ENCODE data around the gene CCDC197.

Gene CCDC197

GRCh38 chr14:93997082-93997481 is at the start of gene CCDC197:
Gene CCDC197 (plus strand): TSS chr14:93997301. CDS start chr14:93998132, 831 bp downstream.
- DNase-seq (ENCODE audit: low read depth in 2 of 2), result no peak

DNA sequence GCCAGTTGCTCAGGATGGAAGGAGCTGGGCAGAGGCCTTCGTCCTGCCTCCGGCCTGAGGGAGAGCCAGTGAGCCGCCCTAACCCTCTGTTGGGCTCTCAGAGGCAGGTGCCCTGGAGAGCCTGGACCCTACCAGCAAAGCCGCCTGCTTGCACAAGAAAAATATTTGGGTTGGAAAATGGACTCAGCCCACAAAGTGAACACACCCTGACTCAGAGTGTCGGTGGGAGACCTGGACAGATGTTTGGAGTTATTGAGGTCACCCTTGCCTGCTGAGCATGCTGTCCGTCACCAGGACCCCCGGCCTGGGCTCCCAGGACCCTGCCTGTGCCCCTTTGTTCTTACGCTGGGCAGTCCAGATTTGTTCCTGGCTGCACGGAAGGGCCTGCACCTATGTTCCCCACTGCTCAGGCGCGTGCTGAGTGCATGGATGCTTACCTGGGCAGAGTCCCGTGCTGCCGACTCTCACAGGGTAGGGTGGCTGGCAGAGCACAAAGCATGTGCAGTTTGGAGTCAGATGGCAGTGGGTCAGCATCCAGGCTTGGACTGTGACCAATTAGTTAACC is 47.5 kb upstream of the CCDC197 start:
- DNase-seq (ENCODE audit: low read depth in 2 of 2), result no peak

DNA sequence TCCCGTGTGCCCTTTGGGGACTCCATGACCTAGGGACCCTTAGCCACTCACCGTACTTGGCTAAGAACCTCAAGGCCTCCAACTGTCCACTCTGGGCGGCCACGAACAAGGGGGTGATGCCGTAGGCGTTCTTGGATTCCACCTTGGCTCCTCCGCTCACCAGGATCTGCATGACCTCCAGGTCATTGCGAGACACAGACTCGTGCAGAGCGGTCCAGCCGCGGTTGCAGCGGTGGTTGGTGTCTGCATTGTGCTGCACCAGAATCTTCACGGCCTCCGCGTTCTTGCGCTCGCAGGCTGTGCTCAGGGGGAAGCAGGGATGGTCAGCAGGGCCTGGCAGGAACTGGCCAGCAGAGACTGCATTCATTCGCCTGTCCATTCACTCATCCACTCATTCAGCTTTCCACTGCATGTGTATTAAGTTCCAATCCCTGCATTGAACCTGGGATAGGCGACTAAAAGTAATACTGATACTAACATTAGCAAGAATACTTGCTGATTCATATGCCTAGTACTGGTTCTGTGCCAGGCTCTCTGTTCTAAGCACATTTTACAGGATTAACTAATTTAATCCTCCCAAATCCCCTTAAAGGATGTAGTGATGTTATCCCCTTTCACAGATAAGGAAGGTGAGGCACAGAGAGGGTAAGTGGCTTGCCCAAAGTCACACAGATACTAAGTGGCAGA is 46.0 kb upstream of the CCDC197 start:
- DNase-seq (ENCODE audit: low read depth in 2 of 2), result no peak

- no peak for DNase-seq (ENCODE audit: low read depth in 2 of 2)
Measured at GRCh38 chr14:93951635-93952540, 45.2 kb upstream of the CCDC197 start.

DNA sequence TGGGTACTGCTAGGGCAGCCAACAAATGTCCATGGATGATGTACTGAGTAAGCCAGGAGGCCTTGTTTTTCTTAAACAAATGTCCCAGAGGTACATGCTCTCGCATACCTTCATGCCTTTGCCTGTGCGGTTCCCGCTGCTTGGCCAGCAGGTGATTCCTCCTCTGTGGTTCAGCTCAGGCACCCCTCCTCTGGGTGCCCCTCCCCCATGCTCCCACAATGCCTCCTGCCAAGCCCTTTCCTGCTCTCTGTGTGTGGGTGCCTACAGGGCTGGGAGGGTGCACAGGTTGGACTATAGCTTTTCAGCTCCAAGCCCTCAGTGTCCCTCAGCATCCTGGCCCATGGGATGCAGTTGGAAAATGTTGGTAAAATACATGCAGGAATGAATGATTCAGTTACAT is 44.3 kb upstream of the CCDC197 start:
- DNase-seq (ENCODE audit: low read depth in 2 of 2), result no peak

DNA sequence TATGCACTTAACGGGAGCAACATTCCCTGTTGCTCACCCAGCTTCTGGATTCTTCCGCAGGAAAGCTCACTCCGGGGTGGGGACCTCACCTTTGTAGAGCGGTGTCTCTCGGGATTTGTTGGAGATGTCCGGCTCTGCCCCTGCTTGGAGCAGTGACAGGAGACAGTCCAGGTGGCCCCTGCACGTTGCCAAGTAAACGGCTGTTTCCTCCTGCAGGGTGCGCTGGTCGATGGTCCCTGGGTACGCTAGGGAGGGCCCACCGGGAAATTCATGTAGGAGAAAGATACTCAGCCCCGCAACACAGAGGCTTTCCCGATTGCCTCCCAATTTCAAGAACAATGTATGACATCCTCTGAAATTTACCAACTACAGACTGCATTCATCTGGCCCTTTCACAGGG is 43.8 kb upstream of the CCDC197 start:
- DNase-seq (ENCODE audit: low read depth in 2 of 2), result no peak

DNA sequence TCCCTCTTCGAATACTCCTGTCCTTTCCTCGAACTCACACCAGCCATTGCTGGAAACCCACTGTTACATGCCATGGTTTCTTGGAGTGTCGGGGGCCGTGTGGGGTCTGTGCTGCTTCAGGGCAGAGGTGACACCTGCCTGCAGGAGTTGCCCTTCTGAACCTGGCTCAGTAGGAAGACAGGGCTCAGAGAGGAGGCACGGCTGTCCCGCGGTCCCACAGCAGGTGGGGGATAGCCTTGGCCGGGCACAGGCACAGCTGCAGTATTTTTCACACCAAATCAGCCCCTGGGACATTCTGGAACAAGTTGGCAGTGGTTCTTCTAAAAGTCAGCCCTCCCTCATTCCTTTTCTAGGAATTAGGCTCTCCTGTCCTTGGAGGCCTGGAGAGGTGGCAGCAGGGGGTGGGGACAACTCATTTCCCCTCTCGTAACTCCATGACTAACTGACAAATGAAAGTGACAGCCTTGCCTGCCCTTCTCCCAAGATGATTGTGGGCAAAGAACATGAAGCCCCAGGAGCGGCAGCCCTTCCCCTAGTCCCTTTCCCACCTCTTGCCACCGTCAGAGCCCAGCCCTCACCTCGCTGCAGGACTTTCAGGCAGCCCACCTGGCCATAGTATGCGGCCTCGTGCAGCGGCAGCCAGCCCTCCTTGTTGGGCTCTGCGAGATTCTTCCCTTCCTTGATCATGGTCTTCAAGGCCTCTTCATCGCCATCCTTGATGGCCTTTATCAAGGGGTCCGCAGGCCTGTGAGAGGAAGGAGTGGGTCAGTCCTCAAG is 43.2 kb upstream of the CCDC197 start:
- DNase-seq (ENCODE audit: low read depth in 2 of 2), result no peak

DNA sequence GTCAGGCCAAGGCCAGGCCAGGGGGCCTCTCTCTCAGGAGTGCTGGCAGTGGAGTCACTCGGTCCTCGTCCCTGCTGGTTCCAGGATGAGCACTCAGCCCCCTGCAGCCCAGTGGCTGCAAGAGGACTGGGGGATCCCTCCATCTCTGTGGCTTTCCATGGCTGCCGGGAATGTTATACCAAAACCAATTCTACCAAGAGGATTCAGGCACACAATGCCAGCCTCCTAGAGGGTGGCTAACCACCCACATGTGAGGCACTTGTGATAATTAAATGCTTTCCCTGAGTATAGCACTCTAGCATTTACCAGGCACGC is 42.6 kb upstream of the CCDC197 start:
- DNase-seq (ENCODE audit: low read depth in 2 of 2), result no peak

GRCh38 chr14:93954900-93955849 is 41.9 kb upstream of the CCDC197 start:
- no peak for DNase-seq (ENCODE audit: low read depth in 2 of 2)

- no peak for DNase-seq (ENCODE audit: low read depth in 2 of 2)
Measured at GRCh38 chr14:93955850-93956481, 41.1 kb upstream of the CCDC197 start.

GRCh38 chr14:93956514-93957332 is 40.4 kb upstream of the CCDC197 start:
- no peak for DNase-seq (ENCODE audit: low read depth in 2 of 2)

DNA sequence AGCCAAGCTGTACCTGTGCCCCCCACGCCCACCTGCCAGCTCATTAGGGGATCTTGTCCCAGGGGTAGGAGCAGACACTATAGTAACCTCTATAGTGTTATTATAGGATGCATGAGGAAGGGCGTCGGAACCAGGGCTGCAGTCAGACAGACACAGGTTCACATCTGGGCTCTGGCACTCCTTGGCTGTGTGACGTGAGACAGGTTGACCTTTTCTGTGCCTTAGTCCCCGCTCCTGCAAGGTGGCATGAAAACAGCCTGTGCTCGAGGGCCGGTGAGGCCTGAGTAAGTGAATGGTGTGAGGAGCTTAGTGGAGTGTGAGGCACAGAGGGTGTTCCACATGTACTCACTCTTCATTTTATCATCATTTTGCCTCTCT is 39.8 kb upstream of the CCDC197 start:
- no peak for DNase-seq (ENCODE audit: low read depth in 2 of 2)

DNA sequence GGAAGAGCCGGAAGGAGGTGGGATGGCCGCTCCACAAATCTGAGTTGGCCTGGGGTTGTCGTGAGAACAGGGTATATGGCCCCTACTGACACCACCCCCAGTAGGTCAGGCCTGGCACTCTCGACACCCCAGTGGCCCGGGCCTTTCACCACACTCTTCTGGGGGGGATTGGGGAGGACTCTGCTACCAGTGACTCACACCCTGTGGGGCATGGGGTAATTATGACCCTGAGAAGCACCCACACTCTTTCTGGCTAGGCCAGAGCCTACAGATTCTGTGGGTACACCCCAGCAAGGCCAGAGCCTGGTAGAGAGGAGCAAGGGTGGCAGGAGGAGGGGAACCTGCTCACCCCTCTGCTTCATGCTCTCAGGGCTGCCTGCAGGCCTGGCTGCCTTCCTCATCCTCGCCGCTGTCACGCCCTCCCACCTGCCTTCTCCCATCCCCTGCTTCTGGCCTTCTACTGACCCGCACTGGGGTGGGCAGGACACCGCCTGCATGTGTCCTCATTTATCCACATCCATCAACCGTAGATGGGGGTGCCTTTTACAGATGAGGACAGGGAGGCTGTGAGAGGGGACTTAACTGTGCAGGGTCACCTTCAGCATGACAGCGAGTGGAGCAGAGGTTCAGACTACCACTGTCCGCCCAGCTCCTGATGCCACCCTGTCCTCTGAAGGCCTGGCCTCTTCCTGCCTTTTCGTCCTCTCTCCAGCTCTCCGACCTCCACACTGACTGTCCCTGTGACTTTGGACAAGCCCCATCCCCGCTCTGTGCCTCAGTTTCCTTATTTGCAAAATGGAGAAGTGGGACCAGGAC is 39.1 kb upstream of the CCDC197 start:
- DNase-seq (ENCODE audit: low read depth in 2 of 2), result no peak

DNA sequence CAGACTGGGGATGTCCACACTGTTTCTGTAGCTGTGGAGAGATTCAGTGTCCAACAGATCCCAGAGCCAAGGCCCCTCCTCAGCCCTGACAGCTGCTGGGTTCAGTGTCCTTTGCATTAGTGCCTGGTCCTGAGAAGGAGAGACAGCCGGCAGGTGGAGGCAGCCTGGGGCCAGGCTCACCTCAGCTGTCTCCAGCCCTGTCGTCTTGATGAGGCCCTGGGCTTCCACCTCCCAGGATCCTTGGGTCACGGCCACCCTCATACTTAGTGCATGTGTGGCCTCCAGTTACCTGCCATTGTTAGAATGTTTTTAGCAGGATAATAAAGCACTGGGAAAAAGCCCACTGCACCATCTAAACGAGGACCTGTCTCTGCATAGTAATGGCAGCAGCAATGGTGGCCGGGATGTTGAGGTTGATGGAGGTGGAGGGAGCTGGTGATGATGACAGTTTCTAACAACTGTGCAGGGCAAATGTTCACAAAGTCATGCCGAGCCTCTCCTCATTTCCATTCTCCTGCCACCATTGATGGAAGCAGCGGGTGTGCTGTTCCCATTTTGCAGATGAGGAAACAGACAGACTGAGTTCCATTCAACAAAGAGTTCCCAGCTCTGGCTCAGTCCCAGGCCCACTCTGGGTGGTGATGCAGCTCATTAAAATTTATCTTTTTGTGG is 38.4 kb upstream of the CCDC197 start:
- no peak for DNase-seq (ENCODE audit: low read depth in 2 of 2)

DNA sequence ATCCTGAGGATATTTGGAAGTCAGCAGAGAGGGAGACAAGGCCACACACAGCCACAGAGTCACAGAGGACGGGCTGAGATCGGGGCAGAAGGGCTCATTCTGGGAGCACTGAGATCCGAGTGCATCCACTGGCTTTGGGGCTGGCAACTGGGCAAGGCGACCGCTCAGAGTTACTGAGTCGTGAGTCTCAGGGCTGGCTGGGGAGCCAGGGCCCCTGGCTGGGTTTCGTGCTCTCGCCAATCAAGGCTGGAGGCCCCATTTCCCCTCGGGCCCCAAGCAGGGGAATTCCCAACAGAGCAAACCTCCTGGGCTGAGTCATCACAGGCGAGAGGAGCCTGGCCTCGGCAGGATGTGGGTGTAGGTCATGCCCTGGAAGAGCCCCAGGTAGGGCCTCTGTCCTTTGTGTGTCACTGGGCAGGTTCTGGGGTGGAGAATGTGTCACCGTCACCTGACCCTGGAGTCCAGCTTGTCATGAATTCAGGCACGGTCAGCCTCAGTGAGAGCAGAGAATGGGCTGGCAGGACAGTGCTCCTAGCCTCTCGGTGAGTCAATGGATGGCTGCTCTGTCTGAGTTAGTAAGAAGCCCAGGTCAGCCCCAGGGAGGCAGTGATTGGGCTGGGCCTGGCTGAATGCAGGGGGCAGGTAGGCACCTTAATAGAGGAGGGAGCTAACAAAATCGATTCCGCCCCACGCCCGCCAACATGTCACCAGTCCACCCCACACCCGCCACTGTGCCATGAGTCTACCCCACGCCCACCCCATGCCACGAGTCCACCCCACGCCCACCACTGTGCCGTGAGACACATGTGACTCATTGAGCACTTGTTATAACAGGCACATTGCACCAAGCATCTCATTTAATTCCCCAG is 37.6 kb upstream of the CCDC197 start:
- peak; percentile 93 to 95 for DNase-seq (ENCODE audit: low read depth in 2 of 2)

DNA sequence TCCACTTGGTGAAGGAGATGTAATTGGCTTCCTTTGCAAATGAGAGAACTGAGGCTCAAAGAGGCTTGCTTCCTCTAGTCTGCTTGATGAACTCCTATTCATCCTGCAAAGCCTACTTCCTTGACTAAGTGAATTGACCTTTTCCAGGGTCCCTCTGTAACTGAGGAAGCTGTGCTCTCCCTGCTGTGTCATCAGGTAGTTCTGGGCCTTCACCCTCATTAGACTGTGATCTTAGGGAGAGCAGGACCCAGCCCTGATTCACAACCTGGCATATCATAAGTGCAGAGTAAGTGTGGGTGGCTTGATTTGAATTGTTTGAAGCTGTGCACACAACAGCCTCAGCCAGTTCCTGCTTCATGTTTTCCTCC is 37.0 kb upstream of the CCDC197 start:
- no peak for DNase-seq (ENCODE audit: low read depth in 2 of 2)

DNA sequence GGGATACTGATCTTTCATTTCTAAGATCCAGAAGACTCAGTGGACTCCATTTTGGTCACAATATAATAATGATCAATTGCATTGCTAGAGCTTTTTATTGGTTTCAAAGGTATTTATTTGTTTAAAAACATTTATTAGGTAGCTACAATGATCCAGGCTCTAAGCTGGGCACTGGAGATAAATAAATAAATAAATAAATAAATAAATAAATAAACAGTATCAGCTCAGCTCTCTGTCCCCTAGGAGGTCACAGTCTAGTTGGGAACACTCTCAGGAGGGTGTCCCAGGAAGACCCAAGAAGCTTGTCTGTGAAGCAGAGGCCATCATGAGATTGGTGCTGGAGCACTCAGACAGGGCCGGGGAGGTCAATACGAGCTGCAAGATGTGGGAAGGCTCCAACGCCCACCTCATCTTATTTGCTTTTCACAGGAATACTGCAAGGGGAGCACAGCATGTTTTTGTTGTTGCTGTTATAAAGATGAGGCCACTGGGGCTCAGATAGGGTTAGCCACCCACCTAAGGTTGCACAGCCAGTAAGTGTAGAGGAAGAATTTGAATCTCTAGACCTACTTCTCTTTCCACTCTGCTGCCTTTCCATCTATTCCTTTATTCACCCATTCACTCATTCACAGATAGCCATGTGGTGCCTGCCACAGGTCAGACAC is 36.2 kb upstream of the CCDC197 start:
- DNase-seq (ENCODE audit: low read depth in 2 of 2), result no peak
